GM21367 (cell line): ENCODE measurements around the gene PGD.
"Not testable (repeated sequence)": the region's sequence is repeated elsewhere in the genome, so short reads cannot be mapped to it uniquely, and the experiment has no call there.

Source experiments
- ATAC-seq: cut with Tn5 transposase; IDR thresholded peaks from one replicate; pipeline ENCODE4 v1.9.1; 2021; ENCODE audit not compliant: unreplicated experiment

The PGD gene

GRCh38 chr1:10398734-10399443 lies at the start of gene PGD:
TSS of gene PGD (plus strand) at chr1:10399064. CDS start at chr1:10399118, 54 bp downstream.
- ATAC-seq, result peak; percentile 92

GRCh38 chr1:10353282-10353681 lies 45.6 kb upstream of the PGD start:
- no peak for ATAC-seq

- no peak for ATAC-seq
Measured at GRCh38 chr1:10353693-10354092, 45.2 kb upstream of the PGD start.

DNA sequence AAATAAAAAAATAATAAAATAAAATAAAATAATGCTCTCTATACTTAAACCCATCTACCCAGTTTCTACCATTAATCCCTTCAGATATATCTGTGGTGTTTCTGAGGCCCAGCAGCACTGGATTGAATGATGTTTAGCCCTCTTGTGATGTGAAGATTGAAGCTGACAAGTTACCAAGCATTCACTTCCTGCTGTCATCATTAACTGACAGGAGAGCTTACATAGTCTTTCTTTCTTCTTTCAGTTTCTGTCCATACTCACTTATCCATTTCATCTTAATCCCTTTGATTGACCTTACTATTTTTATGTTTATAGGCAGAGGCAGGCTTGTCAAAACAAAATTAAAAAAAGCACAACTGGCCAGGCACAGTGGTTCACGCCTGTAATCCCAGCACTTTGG lies 38.8 kb upstream of the PGD start:
- ATAC-seq, result no peak

DNA sequence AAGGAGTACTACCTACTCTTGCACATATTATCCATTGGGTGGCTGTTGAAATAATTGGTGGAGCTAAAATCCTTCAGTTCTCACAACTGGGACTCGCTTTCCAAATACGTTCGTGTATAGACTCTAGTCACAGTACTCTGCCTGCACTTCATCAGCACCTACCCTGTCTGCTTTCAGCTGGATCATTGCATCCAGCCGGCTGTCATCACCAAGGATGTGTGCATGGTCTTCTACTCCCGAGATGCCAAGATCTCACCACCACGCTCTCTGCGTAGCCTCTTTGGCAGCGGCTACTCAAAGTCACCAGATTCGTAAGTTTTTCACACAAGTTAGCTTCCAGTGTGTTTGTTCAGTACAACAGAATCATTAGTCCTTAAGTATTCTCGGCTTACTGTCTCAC lies 37.3 kb upstream of the PGD start:
- ATAC-seq, result no peak

GRCh38 chr1:10368194-10368593 lies 30.7 kb upstream of the PGD start:
- ATAC-seq, result no peak

- no peak for ATAC-seq
Measured at GRCh38 chr1:10374442-10374860, 24.4 kb upstream of the PGD start.

GRCh38 chr1:10377365-10378029 lies 21.4 kb upstream of the PGD start:
- ATAC-seq, result not testable (repeated sequence)

- ATAC-seq, result no peak
Measured at GRCh38 chr1:10378081-10378841, 20.6 kb upstream of the PGD start.

DNA sequence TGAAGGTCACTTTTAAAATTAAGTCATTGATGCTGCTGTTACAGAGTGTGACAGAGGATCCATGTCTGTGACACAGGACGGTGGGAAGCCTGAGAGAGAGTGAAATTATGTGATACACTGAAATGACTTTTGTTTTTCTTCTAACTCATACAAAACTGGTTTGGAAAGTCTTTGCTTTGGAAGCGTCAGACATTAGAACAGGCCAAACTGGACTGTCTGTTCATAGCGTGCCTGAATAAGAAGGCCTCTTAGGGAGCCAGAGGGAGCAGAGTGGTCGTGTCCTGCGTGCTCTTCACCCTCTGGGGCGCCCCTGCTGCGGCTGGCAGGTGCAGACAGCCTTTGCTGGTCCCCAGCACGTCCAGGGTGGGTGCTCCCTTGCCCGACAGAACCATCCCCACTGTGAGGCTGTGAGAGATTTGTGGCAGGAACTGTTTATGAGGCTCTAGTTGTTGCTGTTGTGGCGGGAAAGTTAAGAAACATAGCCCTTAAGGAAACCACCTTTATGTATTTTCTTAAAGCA lies 19.7 kb upstream of the PGD start:
- ATAC-seq, result no peak

DNA sequence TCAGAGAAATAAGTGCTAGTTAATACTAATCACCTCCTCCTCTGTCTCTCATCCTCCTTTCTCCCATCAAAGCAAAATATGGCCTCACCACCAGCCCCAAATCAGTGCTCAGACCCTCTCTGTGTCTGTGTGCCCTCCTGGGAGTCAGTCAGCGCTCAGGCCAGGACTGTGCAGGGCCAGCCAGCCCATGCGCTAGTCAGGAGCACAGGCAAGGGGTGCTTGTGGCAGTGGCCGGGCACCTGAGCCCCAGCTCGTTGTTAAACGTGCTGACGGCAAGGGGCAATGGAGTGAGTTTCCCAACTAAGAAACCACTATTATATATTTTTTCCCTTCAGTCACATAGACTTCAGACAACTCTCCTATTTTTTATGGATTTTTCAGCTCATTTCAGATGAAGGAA lies 19.2 kb upstream of the PGD start:
- no peak for ATAC-seq

GRCh38 chr1:10380594-10381275 lies 18.1 kb upstream of the PGD start:
- no peak for ATAC-seq

GRCh38 chr1:10383630-10384029 lies 15.2 kb upstream of the PGD start:
- no peak for ATAC-seq

DNA sequence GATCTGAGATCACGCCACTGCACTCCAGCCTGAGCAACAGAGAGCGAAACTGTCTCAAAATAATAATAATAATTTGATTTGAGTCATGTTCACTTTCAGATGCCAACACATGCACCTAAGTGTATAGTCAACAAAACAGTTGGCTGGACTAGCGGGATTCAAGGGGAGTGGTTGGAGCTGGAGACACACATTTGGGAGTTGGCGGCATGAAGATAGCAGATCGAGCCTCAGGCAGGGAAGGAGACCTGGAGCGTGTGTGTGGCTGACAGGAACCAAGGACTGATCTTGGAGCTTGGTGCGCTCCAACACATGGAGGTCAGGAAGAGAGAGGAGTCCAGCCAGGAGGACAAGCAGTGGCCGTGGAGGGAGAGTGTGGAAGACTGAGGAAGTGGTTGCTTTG lies 14.6 kb upstream of the PGD start:
- ATAC-seq, result no peak

- no peak for ATAC-seq
Measured at GRCh38 chr1:10386761-10387676, 11.8 kb upstream of the PGD start.

DNA sequence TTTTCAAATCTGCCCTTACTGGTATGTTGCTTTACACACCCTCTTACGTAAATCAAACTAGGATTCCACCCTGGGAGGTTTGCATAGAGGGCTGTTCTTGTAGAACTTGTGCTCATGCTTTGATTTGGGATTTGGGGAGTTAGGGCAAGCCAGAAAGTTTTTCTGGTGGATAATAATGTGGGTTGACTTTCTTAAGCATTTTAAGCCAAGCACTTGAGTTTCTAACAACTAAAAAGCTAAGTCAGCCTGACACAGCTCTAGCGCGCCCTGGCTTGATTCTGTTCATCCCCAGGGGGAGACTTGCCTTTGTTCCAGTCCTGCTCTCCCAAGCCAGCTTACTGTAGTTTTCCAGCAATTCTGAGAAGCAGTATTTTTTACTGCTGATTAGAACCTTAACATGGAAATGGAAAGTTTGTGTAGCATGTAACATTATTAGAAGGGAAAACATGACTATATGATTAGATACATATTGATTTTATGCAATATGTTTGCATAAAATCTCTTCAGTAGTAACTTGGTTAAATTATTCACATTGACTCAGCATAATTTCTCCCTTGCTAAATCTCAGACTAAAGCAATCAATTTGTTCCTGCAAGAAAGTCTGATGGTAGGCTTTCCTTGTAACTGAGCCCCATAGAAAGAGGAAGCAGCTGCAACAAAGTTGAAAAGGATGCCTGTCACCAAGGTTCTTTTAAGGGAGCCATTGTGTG lies 11.0 kb upstream of the PGD start:
- no peak for ATAC-seq

- ATAC-seq, result no peak
Measured at GRCh38 chr1:10388387-10388715, 10.5 kb upstream of the PGD start.

DNA sequence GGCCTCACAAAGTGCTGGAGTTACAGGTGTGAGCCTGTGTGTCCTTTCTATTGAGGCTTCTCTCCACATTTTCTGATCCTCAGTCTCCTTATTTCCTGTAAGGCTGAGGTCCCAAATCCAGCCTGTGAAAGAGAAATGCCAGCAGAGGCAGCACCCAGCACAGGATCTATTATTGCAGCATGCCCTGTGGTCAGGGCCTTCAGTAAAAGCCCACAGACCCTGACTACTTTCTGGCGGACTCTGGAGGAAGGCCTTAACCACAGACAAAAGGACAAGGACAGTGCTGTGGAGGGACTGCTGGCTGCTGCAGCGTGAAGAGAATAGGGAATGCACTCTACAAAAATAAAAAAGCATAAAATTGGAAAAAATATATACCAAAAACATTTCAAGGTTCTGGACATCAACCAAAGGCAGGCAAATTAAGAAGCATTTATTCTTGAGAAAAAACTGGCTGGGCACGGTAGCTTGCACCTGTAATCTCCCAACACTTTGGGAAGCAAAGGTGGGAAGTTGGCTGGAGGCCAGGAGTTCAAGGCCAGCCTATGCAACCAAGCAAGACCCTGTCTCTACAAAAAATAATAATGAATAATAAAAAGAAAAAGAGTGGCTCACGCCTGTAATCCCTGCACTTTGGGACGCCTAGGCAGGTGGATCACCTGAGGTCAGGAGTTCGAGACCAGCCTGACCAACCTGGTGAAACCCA lies 9.4 kb upstream of the PGD start:
- ATAC-seq, result no peak

DNA sequence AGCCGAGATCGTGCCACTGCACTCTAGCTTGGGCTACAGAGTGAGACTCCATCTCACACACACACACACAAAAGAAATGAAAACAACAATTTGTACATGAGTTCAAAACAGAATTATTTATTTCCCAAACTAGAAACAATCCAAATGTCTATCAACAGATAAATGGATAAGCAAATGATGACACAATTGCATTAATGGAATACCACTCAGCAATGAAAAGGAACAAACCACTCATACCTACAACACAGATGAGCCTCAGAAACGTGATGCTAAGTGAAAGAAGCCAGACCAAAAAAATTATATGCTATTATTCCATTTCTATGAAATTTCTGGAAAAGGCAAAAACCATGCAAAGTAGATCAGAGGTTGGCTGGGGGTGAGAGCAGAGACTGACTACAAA lies 2.0 kb upstream of the PGD start:
- ATAC-seq, result no peak
